Esophagus squamous epithelium (tissue), 5 donors: ENCODE measurements around the gene MYL2. TPM values are rescaled to one million over a fixed set of nuclear protein-coding genes. Genes with fewer than 3 reads are reported as not detected.

Source experiments
- DNase-seq: peaks from one replicate; lab custom pipeline; 2025; lab: John Stamatoyannopoulos, UW
- H3K27ac ChIP-seq, 4 donors: fragments of 200-600 bp; sonication (generic); one replicate each; pipeline ENCODE4 v1.5.1; 2016 to 2019; ENCODE audit warnings: mild to moderate bottlenecking in 1 of 4
- H3K27me3 ChIP-seq, 4 donors: fragments of 200-600 bp; sonication (generic); 1 replicate in 3 of 4; 2 replicates in 1 of 4; pipeline versions ENCODE4 v1.5.1 to v1.6.0; 2017 to 2021; ENCODE audit warnings: antibody characterized with exemption in 1 of 4
- H3K36me3 ChIP-seq, 3 donors: fragments of 200-600 bp; sonication (generic); one replicate each; pipeline ENCODE4 v1.5.1; 2016 to 2019
- H3K4me1 ChIP-seq, 3 donors: fragments of 200-600 bp; sonication (generic); one replicate each; pipeline ENCODE4 v1.5.1; 2017 to 2019
- H3K4me3 ChIP-seq, 4 donors: fragments of 200-600 bp; sonication (generic); 1 replicate in 3 of 4; 2 replicates in 1 of 4; pipeline ENCODE4 v1.5.1; 2016 to 2019; ENCODE audit warnings: mild to moderate bottlenecking in 2 of 4, moderate library complexity in 1 of 4
- H3K9me3 ChIP-seq, 3 donors: fragments of 200-600 bp; sonication (generic); one replicate each; pipeline ENCODE4 v1.5.1; 2016 to 2019
- CTCF ChIP-seq, 6 experiments: fragments of 450-650 bp in 4 of 6; fragments of 200-600 bp in 2 of 6; sonication (generic) in 2 of 6; IDR thresholded peaks; one replicate each; pipeline ENCODE4 v1.5.1; 2016 to 2019; ENCODE audit warnings: antibody characterized with exemption in 6 of 6, mild to moderate bottlenecking in 4 of 6, moderate library complexity in 4 of 6
- POLR2A ChIP-seq, 4 donors: fragments of 450-650 bp; IDR thresholded peaks; one replicate each; pipeline ENCODE4 v1.6.1; 2017; ENCODE audit warnings: antibody characterized with exemption in 4 of 4, mild to moderate bottlenecking in 4 of 4, moderate library complexity in 3 of 4
- WGBS, 2 donors: methylation state at CpG; one replicate each; pipeline ENCODE4 v1.1.5; 2018; 5-methylcytosine and 5-hydroxymethylcytosine counted together
- intact Hi-C: fragments of 100-400 bp; cut with DNase I; formaldehyde crosslinking; loops from one replicate; pipeline ENCODE4 v1.15.0; 2022
- total RNA-seq, 4 donors: library from RNA; depleted of rRNA; stranded (reverse); fragments of >200 nt; gene quantifications; one replicate each; pipeline ENCODE4 v1.1.0, GENCODE V29; 2016
- donor health status: DM: yes; HTN: yes; CAD: no.

MYL2 gene
- total RNA-seq, 4 donors from 2014 or later = not detected

GRCh38 chr12:110908377-110909152 lies 11.8 kb downstream of the MYL2 start:
- DNase-seq = no peak
- no peak overlapping the region for H3K4me3 ChIP-seq
- peaks cover 0 to 6% (median 0%) of the 10 kb centered on the region in 4 donors for H3K27me3 ChIP-seq
- no peak for TF ChIP-seq CTCF (IDR thresholded peaks at IDR 0.05)
- 54 to 61% methylated on average over 4 to 5 of the region's 14 CpGs for WGBS, 2 donors
- no peaks in the 10 kb centered on the region for H3K36me3 ChIP-seq
- no peak overlapping the region for H3K27ac ChIP-seq
- no peaks in the 10 kb centered on the region for H3K9me3 ChIP-seq
- intact Hi-C loops = no loop called here
- no peaks in the 10 kb centered on the region for H3K4me1 ChIP-seq

DNA sequence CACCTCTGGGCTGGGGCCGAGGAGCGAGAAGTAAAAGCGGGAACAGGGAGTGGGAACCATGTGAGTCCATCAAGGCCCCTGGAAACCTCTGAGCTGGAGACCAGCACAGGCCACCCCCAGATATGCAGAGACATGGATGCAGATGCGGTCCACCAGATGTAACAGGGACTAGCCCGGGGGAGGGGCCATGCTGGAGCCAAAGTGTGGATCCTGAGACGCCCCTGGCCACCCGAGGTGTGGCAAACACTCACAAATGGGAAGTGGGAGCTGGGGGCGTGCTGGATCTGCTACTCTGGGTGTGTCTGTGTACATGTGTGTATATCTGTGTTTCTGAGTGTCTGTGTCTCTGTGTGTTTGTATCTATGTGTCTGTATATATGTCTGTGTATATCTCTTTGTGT lies 12.8 kb downstream of the MYL2 start:
- H3K4me3 ChIP-seq = no peak overlapping the region
- TF ChIP-seq POLR2A (IDR thresholded peaks at IDR 0.05) (no peak), CTCF (IDR thresholded peaks at IDR 0.05) (no peak)
- intact Hi-C loops = no loop called here
- no peak for DNase-seq
- H3K4me1 ChIP-seq = no peaks in the 10 kb centered on the region
- 54 to 66% methylated on average over 7 to 8 of the region's 8 CpGs for WGBS, 2 donors
- H3K27ac ChIP-seq = no peak overlapping the region
- H3K9me3 ChIP-seq = no peaks in the 10 kb centered on the region
- peaks cover 0 to 4% (median 0%) of the 10 kb centered on the region in 4 donors for H3K27me3 ChIP-seq
- no peaks in the 10 kb centered on the region for H3K36me3 ChIP-seq

- DNase-seq = no peak
- WGBS, 2 donors = 73 to 75% methylated on average over 3 to 4 of the region's 4 CpGs
- Histone ChIP-seq H3K9me3 (no peaks in the 10 kb centered on the region), H3K36me3 (no peaks in the 10 kb centered on the region), H3K27ac (no peak overlapping the region), H3K4me1 (no peaks in the 10 kb centered on the region), H3K4me3 (no peak overlapping the region), H3K27me3 (peaks cover 0 to 4% (median 0%) of the 10 kb centered on the region in 4 donors)
- no peak for TF ChIP-seq POLR2A (IDR thresholded peaks at IDR 0.05)
- no peak for TF ChIP-seq CTCF (IDR thresholded peaks at IDR 0.05)
- intact Hi-C loops = no loop called here
Observed at GRCh38 chr12:110906985-110907384, 13.4 kb downstream of the MYL2 start.

DNA sequence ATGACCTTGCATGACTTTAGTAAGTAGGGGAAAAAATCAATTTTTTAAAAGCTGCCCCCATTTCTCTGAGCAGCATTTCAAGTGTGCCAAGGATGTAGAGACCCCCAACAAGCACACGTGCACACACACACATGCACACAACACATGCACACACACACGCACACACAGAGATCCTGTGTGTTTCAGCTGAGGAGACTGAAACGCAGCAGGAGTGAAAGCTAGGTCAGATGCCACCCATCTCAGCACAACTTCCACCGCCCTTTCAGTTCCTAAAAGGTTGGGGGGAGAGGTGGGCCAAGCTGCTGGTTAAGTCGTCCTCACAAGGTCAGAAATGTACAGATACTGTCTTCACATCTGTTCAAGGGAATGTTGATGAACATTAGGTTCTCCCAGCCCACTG lies 13.9 kb downstream of the MYL2 start:
- H3K36me3 ChIP-seq = no peaks in the 10 kb centered on the region
- intact Hi-C loops = no loop called here
- WGBS, 2 donors = 72 to 78% methylated on average over 5 of the region's 5 CpGs
- H3K9me3 ChIP-seq = no peaks in the 10 kb centered on the region
- H3K4me1 ChIP-seq = no peaks in the 10 kb centered on the region
- no peak overlapping the region for H3K4me3 ChIP-seq
- TF ChIP-seq CTCF (IDR thresholded peaks at IDR 0.05) (no peak), POLR2A (IDR thresholded peaks at IDR 0.05) (no peak)
- no peak for DNase-seq
- H3K27me3 ChIP-seq = peaks cover 0 to 4% (median 0%) of the 10 kb centered on the region in 4 donors
- no peak overlapping the region for H3K27ac ChIP-seq

GRCh38 chr12:110906083-110906482 lies 14.3 kb downstream of the MYL2 start:
- H3K27me3 ChIP-seq = peaks cover 0 to 4% (median 0%) of the 10 kb centered on the region in 4 donors
- H3K4me3 ChIP-seq = no peak overlapping the region
- no peaks in the 10 kb centered on the region for H3K36me3 ChIP-seq
- no peak overlapping the region for H3K27ac ChIP-seq
- intact Hi-C loops = no loop called here
- H3K4me1 ChIP-seq = no peaks in the 10 kb centered on the region
- 23 to 24% methylated on average over 3 of the region's 3 CpGs for WGBS, 2 donors
- H3K9me3 ChIP-seq = no peaks in the 10 kb centered on the region
- TF ChIP-seq CTCF (IDR thresholded peaks at IDR 0.05) (no peak), POLR2A (IDR thresholded peaks at IDR 0.05) (no peak)
- DNase-seq = no peak
